ENCODE data around the gene TMEM120B.
"Not testable (repeated sequence)": the region's sequence is repeated elsewhere in the genome, so short reads cannot be mapped to it uniquely, and the experiment has no call there.

Gene TMEM120B

GRCh38 chr12:121712461-121713256, at the start of gene TMEM120B:
TSS of gene TMEM120B (plus strand) at chr12:121712752. CDS start at chr12:121712896, 144 bp downstream.
- peak; percentile 93 for DNase-seq

- DNase-seq: no peak
These were observed 49.0 kb upstream of the TMEM120B start for GRCh38 chr12:121663610-121663929.

- not testable (repeated sequence) for DNase-seq
These were observed 45.7 kb upstream of the TMEM120B start for GRCh38 chr12:121666829-121667228.

GRCh38 chr12:121668750-121669520, 43.6 kb upstream of the TMEM120B start:
- DNase-seq: peak; percentile 63

- no peak for DNase-seq
These were observed 43.0 kb upstream of the TMEM120B start, which contains the start of gene MORN3 for GRCh38 chr12:121669521-121669900. TSS of gene MORN3 (minus strand) at chr12:121669654. CDS start at chr12:121669483, 171 bp downstream.

- no peak for DNase-seq
These were observed 39.5 kb upstream of the TMEM120B start for GRCh38 chr12:121673013-121673511.

GRCh38 chr12:121676190-121676589, 36.4 kb upstream of the TMEM120B start:
- DNase-seq: no peak

- DNase-seq: no peak
These were observed 34.2 kb upstream of the TMEM120B start for GRCh38 chr12:121678305-121678704.

- no peak for DNase-seq
These were observed 33.7 kb upstream of the TMEM120B start for GRCh38 chr12:121678716-121679300.

GRCh38 chr12:121679661-121680197, 32.8 kb upstream of the TMEM120B start:
- not testable (repeated sequence) for DNase-seq

- no peak for DNase-seq
These were observed 23.6 kb upstream of the TMEM120B start for GRCh38 chr12:121688966-121689365.

GRCh38 chr12:121689430-121689829, 23.1 kb upstream of the TMEM120B start:
- no peak for DNase-seq

GRCh38 chr12:121692744-121693143, 19.8 kb upstream of the TMEM120B start:
- DNase-seq: not testable (repeated sequence)

GRCh38 chr12:121693155-121693687, 19.3 kb upstream of the TMEM120B start:
- DNase-seq: no peak

- peak; percentile 75 for DNase-seq
These were observed 15.4 kb upstream of the TMEM120B start for GRCh38 chr12:121697093-121697698.

- DNase-seq: not testable (repeated sequence)
These were observed 14.7 kb upstream of the TMEM120B start for GRCh38 chr12:121697861-121698260.

- DNase-seq: no peak
These were observed 10.8 kb upstream of the TMEM120B start for GRCh38 chr12:121701667-121702277.

GRCh38 chr12:121702944-121703343, 9.6 kb upstream of the TMEM120B start:
- DNase-seq: no peak

GRCh38 chr12:121705514-121705913, 7.0 kb upstream of the TMEM120B start:
- DNase-seq: no peak

- DNase-seq: no peak
These were observed 4.1 kb upstream of the TMEM120B start for GRCh38 chr12:121708313-121709063.

- not testable (repeated sequence) for DNase-seq
These were observed 3.5 kb upstream of the TMEM120B start for GRCh38 chr12:121709064-121709424.
